HG03066 (cell line): Measurements from ENCODE around the gene TLDC2.

Experiments used
- ATAC-seq: cut with Tn5 transposase; IDR thresholded peaks from one replicate; pipeline ENCODE4 v1.9.1; 2021; ENCODE audit warnings: low read depth; ENCODE audit not compliant: unreplicated experiment

TLDC2 gene

DNA sequence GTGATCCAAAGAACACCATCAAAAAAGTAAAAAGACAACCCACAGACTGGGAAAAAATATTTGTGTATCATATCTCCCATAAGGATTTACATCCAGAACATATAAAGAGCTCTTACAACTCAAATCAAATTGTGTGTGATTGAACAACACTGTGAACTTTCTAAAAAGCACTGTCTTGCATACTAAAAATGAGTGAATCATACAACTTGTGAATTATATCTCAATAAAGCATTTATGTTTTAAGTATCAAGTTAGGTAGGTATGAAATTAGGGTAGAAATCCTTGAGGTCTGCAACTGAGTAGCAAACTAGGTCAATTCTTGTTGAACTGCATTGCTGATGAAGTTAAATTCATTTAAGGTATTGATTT, 61.4 kb downstream of the TLDC2 start:
- ATAC-seq = no peak

DNA sequence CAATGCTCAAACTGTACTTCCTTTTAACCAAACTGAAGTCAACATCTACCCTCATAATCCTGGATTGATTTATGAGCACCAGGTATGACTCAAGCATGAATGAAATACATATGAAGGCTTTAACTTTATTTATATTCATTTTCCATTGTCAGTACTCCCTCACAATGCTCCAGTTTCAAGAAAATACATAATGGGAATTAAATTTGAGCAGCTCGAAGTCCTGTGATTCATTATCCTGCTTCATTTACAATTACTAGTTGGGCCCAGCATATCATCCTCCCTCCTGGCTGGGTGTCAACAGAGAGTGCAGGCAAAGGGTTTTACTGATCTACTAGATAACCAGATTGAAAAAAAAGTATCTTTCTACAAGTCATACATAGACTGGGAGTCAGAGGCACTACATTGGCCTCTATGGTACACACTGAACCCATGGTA, 65.5 kb downstream of the TLDC2 start:
- no peak for ATAC-seq
